Measurements from ENCODE around the gene LIPC. TPM values are rescaled to one million over a fixed set of nuclear protein-coding genes. Genes with fewer than 3 reads are reported as not detected.

LIPC gene
- total RNA-seq, 3 donors from 2014 or later = 2.3 to 9.3 (median 3.4) TPM

DNA sequence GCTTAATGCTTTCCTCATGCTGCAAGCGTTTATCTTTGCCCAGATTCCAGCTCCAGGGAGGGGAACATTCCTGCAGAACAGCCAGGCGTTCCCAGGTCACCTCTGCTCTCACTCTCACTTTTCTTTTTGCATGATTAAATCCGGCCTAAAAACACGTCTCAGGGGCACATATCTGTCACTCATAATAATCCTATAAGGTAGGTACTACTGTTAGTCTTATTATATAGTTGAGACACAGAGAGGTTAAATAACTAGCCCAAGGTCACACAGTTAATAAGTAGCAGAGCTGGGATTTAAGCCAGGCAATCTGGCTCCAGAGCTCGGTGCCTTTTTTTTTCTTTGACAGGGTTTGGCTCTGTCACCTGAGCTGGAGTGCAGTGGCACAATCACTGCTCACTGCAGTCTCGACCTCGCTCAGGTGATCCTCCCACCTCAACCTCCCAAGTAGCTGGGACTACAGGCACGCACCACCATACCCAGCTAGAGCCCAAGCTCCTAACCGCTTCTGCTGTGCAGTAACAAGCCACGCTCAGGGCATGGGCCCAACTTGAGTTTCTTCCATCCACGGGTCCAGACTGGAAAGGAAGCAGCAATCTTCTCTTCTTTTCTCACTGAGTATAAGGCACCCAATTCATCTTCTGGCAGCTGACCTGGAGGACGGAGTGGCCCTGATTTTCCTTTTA lies 96.5 kb downstream of the LIPC start:
- intact Hi-C loops (cut with DNase I, micrococcal nuclease) = no loop called here
- Histone ChIP-seq H3K36me3 (ENCODE audit: low read depth) (no peaks in the 10 kb centered on the region), H3K4me3 (no peak overlapping the region), H3K4me1 (ENCODE audit: low read depth) (peaks cover 8% of the 10 kb centered on the region), H3K9me3 (no peaks in the 10 kb centered on the region)
- peak; percentile 85 for ATAC-seq
- TF ChIP-seq, protein P1, sequence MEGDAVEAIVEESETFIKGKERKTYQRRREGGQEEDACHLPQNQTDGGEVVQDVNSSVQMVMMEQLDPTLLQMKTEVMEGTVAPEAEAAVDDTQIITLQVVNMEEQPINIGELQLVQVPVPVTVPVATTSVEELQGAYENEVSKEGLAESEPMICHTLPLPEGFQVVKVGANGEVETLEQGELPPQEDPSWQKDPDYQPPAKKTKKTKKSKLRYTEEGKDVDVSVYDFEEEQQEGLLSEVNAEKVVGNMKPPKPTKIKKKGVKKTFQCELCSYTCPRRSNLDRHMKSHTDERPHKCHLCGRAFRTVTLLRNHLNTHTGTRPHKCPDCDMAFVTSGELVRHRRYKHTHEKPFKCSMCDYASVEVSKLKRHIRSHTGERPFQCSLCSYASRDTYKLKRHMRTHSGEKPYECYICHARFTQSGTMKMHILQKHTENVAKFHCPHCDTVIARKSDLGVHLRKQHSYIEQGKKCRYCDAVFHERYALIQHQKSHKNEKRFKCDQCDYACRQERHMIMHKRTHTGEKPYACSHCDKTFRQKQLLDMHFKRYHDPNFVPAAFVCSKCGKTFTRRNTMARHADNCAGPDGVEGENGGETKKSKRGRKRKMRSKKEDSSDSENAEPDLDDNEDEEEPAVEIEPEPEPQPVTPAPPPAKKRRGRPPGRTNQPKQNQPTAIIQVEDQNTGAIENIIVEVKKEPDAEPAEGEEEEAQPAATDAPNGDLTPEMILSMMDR (IDR thresholded peaks at IDR 0.05) = no peak
- peak in 1 of 3 donors; percentile 53 for DNase-seq

- ATAC-seq = no peak
- DNase-seq = no peak
- Histone ChIP-seq H3K4me1 (ENCODE audit: low read depth) (peaks cover 8% of the 10 kb centered on the region), H3K4me3 (no peak overlapping the region), H3K9me3 (no peaks in the 10 kb centered on the region), H3K36me3 (ENCODE audit: low read depth) (no peaks in the 10 kb centered on the region)
- intact Hi-C loops (cut with DNase I, micrococcal nuclease) = no loop called here
- TF ChIP-seq, protein P1 (IDR thresholded peaks at IDR 0.05) = no peak
Observed at GRCh38 chr15:58529041-58529440, 97.2 kb downstream of the LIPC start.

- no peak for ATAC-seq
- no peaks in the 10 kb centered on the region for H3K36me3 ChIP-seq (ENCODE audit: low read depth)
- H3K4me3 ChIP-seq = no peak overlapping the region
- intact Hi-C loops (cut with DNase I, micrococcal nuclease) = no loop called here
- TF ChIP-seq, protein P1 (IDR thresholded peaks at IDR 0.05) = no peak
- H3K4me1 ChIP-seq (ENCODE audit: low read depth) = peaks cover 8% of the 10 kb centered on the region
- no peaks in the 10 kb centered on the region for H3K9me3 ChIP-seq
- no peak for DNase-seq
Observed at GRCh38 chr15:58530056-58530590, 98.3 kb downstream of the LIPC start.

DNA sequence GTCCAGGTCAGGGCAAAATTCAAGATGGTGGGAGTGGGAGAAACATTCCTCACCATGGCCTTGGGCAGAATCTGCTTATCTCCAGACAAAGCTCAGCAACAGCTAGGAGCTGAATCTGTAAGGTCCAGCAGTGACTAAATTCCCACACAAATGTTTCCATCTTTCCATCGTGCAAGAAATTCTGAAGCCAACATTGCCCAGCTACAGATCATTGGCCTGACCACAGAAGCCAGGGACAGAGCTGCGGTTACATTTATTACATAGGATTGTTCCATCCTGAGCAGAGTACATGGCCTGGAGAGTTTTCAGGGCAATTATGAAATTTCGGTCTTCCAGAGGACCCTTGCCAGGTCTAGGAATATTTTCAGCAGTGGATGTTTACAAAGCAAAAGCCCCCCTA lies 100.3 kb downstream of the LIPC start:
- Histone ChIP-seq H3K4me3 (no peak overlapping the region), H3K9me3 (no peaks in the 10 kb centered on the region), H3K36me3 (ENCODE audit: low read depth) (no peaks in the 10 kb centered on the region), H3K4me1 (ENCODE audit: low read depth) (peaks cover 8% of the 10 kb centered on the region)
- intact Hi-C loops (cut with DNase I, micrococcal nuclease) = no loop called here
- TF ChIP-seq, protein P1 (IDR thresholded peaks at IDR 0.05) = no peak
- DNase-seq (no peak), ATAC-seq (no peak)

GRCh38 chr15:58534556-58534955 lies 102.8 kb downstream of the LIPC start:
- Histone ChIP-seq H3K36me3 (ENCODE audit: low read depth) (no peaks in the 10 kb centered on the region), H3K9me3 (no peaks in the 10 kb centered on the region), H3K4me1 (ENCODE audit: low read depth) (peaks cover under 1% of the 10 kb centered on the region), H3K4me3 (no peak overlapping the region)
- DNase-seq = no peak
- TF ChIP-seq, protein P1 (IDR thresholded peaks at IDR 0.05) = no peak
- intact Hi-C loops (cut with DNase I, micrococcal nuclease) = no loop called here
- ATAC-seq = peak; percentile 20
